Osteoblast (primary cell): ENCODE data around the gene LRBA. TPM values are rescaled to one million over a fixed set of nuclear protein-coding genes. Genes with fewer than 3 reads are reported as not detected.

Experiments
- DNase-seq: peaks from one replicate; pipeline ENCODE4 v3.0.0; 2011; ENCODE audit warnings: low spot score, mixed read lengths; ENCODE audit not compliant: insufficient read length; ENCODE audit errors: missing footprints
- H2AFZ ChIP-seq: 2 replicates; pipeline ENCODE4 v1.6.0; 2011; ENCODE audit warnings: mild to moderate bottlenecking, low read length
- H3K27ac ChIP-seq: 2 replicates; pipeline ENCODE4 v1.5.1; 2011; ENCODE audit warnings: mild to moderate bottlenecking, low read depth, low read length, moderate library complexity
- H3K27me3 ChIP-seq: 2 replicates; pipeline ENCODE4 v1.6.0; 2012; ENCODE audit warnings: mild to moderate bottlenecking, control low read depth, inconsistent platforms, low read length, moderate library complexity; ENCODE audit not compliant: insufficient read depth
- H3K36me3 ChIP-seq: 2 replicates; pipeline ENCODE4 v1.5.1; 2011; ENCODE audit warnings: mild to moderate bottlenecking, low read length, control low read depth, moderate library complexity; ENCODE audit not compliant: insufficient read depth
- H3K4me1 ChIP-seq: 2 replicates; pipeline ENCODE4 v1.5.1; 2011; ENCODE audit warnings: mild to moderate bottlenecking, low read length, control low read depth, moderate library complexity; ENCODE audit not compliant: insufficient read depth
- H3K4me2 ChIP-seq: 2 replicates; pipeline ENCODE4 v1.6.0; 2011; ENCODE audit warnings: mild to moderate bottlenecking, low read length; ENCODE audit not compliant: insufficient read depth
- H3K4me3 ChIP-seq: fragments of 200-600 bp; sonication (generic); 3 replicates; pipeline ENCODE4 v1.5.1; 2012; ENCODE audit warnings: mild to moderate bottlenecking, low read length, inconsistent platforms; ENCODE audit not compliant: insufficient read depth
- H3K79me2 ChIP-seq: 2 replicates; pipeline ENCODE4 v1.6.0; 2012; ENCODE audit warnings: mild to moderate bottlenecking, low read length, control low read depth, inconsistent platforms; ENCODE audit not compliant: insufficient read depth
- H3K9me3 ChIP-seq: 2 replicates; pipeline ENCODE4 v1.5.1; 2011; ENCODE audit warnings: low read depth, low read length, control low read depth
- H4K20me1 ChIP-seq: 2 replicates; pipeline ENCODE4 v1.6.0; 2012; ENCODE audit warnings: mild to moderate bottlenecking, low read length, control low read depth; ENCODE audit not compliant: insufficient read depth
- total RNA-seq: library from RNA; depleted of rRNA; stranded (reverse); fragments of >200 nt; gene quantifications from 2 replicates; pipeline ENCODE4 v1.2.3, GENCODE V29; 2012
- TF ChIP-seq, protein P1 (sequence below): IDR thresholded peaks from 2 replicates; pipeline ENCODE4 v1.5.1; 2011; ENCODE audit warnings: mild to moderate bottlenecking, low read depth, low read length, moderate library complexity; ENCODE audit errors: extremely low read depth

The LRBA gene
- total RNA-seq, 1 donor = 67.3 TPM

DNA sequence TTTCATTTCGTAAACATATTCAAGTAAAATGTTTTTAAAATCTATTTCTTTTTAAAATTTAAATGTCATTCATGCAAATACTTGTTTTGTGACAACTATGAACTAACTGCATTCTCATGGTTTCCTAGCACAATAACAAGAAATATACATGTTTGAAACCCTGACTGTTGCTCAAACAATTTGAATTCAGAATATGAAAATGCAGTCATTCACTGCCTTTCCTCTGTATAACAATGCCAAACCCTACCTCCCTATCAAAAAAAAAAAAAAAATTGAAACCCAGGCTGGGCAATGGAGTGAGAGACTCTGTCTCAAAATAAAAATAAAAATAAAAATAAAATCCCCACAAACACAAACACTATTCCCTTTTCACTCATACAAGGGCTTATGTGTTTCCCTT is 391.0 kb downstream of the LRBA start:
- Histone ChIP-seq H3K27ac (no peak overlapping the region), H3K9me3 (no peaks in the 10 kb centered on the region), H3K79me2 (no peaks in the 10 kb centered on the region), H3K36me3 (no peaks in the 10 kb centered on the region), H4K20me1 (no peaks in the 10 kb centered on the region), H3K4me3 (no peak overlapping the region), H3K4me2 (no peak overlapping the region), H3K27me3 (no peaks in the 10 kb centered on the region), H3K4me1 (no peaks in the 10 kb centered on the region), H2AFZ (no peak overlapping the region)
- no peak for DNase-seq
- TF ChIP-seq, protein P1, sequence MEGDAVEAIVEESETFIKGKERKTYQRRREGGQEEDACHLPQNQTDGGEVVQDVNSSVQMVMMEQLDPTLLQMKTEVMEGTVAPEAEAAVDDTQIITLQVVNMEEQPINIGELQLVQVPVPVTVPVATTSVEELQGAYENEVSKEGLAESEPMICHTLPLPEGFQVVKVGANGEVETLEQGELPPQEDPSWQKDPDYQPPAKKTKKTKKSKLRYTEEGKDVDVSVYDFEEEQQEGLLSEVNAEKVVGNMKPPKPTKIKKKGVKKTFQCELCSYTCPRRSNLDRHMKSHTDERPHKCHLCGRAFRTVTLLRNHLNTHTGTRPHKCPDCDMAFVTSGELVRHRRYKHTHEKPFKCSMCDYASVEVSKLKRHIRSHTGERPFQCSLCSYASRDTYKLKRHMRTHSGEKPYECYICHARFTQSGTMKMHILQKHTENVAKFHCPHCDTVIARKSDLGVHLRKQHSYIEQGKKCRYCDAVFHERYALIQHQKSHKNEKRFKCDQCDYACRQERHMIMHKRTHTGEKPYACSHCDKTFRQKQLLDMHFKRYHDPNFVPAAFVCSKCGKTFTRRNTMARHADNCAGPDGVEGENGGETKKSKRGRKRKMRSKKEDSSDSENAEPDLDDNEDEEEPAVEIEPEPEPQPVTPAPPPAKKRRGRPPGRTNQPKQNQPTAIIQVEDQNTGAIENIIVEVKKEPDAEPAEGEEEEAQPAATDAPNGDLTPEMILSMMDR = no peak

DNA sequence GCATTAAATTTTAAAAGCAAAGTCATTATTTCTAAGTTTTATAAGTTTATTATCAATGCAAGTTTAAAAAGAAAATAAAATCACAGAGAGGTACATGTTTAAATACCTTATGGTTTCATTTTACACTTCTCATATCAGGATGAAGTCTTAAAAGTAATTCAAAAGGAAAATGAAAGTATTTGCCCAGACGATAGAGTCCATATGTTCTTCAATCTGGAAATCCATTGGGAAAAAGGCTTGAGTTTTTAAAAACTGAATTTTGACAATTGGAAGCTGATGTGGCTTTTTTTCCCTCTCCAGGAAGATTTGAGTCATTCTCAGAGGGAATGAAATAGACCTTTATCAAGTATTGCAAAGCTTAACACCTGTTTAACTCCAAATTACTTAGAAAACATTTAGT is 396.0 kb downstream of the LRBA start:
- Histone ChIP-seq H3K4me2 (peak overlapping the region; percentile 53), H2AFZ (no peak overlapping the region), H3K27ac (no peak overlapping the region), H3K4me1 (no peaks in the 10 kb centered on the region), H3K9me3 (no peaks in the 10 kb centered on the region), H3K27me3 (no peaks in the 10 kb centered on the region), H4K20me1 (no peaks in the 10 kb centered on the region), H3K4me3 (no peak overlapping the region), H3K36me3 (no peaks in the 10 kb centered on the region), H3K79me2 (no peaks in the 10 kb centered on the region)
- TF ChIP-seq, protein P1 = no peak
- DNase-seq = peak; percentile 32

DNA sequence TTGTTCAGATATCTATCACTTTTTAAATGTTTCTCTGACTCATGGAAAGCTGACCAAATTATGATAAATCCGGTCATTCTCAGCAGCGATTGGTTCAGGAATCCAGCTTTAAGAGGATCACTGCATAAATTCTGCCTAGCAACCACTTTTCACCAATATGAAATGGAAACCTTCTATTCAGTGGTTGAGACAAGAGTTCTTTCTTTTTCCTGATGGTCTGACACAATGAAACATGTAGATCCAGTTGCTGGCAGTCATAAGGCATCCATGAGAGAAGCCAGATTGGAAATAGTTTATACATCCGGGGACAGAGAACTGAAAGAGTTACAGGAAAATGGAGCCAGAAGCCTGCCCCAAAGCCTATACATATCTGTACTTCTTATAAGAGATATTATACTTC is 406.0 kb downstream of the LRBA start:
- no peaks in the 10 kb centered on the region for H3K36me3 ChIP-seq
- no peaks in the 10 kb centered on the region for H3K79me2 ChIP-seq
- no peaks in the 10 kb centered on the region for H3K27me3 ChIP-seq
- no peak for DNase-seq
- H3K4me3 ChIP-seq = no peak overlapping the region
- H3K4me1 ChIP-seq = no peaks in the 10 kb centered on the region
- H3K9me3 ChIP-seq = no peaks in the 10 kb centered on the region
- TF ChIP-seq, protein P1 = no peak
- H4K20me1 ChIP-seq = no peaks in the 10 kb centered on the region
- H2AFZ ChIP-seq = no peak overlapping the region
- H3K4me2 ChIP-seq = no peak overlapping the region
- H3K27ac ChIP-seq = no peak overlapping the region

DNA sequence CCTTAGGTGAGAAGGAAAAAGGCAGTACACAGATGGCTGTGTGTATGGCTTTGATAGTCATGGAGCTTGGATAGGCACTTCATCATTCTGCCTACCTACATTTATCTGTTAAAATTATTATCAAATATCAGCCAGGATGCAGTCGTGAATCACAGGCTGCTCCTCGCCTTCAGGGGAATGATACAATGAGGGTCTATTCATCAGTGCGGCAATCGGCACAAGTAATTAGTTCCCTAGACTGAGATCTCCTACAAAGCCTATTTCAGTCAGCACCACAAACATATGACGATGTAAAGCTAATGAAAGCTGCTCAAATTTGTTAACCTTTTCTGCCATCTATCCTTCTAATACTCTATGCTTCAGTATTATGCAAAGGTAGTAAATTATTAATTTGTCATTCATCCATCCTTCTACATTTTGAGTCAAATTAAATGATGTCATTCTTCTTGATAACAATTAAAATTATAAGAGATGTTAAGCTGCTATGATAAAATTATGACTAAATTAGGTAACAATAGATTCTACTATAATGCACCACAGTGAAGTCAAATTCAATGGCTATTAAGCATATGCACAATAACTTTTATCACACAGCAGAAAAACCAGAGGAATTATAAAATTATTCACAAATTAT is 414.2 kb downstream of the LRBA start:
- H3K4me2 ChIP-seq = no peak overlapping the region
- no peak overlapping the region for H3K4me3 ChIP-seq
- H3K79me2 ChIP-seq = no peaks in the 10 kb centered on the region
- no peaks in the 10 kb centered on the region for H4K20me1 ChIP-seq
- no peak overlapping the region for H2AFZ ChIP-seq
- TF ChIP-seq, protein P1 = no peak
- H3K9me3 ChIP-seq = no peaks in the 10 kb centered on the region
- H3K36me3 ChIP-seq = no peaks in the 10 kb centered on the region
- DNase-seq = no peak
- no peaks in the 10 kb centered on the region for H3K4me1 ChIP-seq
- H3K27me3 ChIP-seq = no peaks in the 10 kb centered on the region
- no peak overlapping the region for H3K27ac ChIP-seq
